HEK293T (cell line): ENCODE results near the gene ENTPD8.

Source experiments
- CTCF ChIA-PET: fragments of 350-600 bp; formaldehyde crosslinking; extraction: SDS; loops from one replicate; lab custom pipeline; 2021; ENCODE audit warnings: antibody characterized with exemption, inconsistent platforms; lab: Yijun Ruan, JAX
- POLR2A ChIA-PET: fragments of 350-600 bp; formaldehyde crosslinking; extraction: SDS; loops from one replicate; lab custom pipeline; 2020; ENCODE audit warnings: antibody characterized with exemption, inconsistent platforms; lab: Yijun Ruan, JAX
- DNase-seq: peaks from one replicate; pipeline ENCODE4 v3.0.0; 2012; ENCODE audit warnings: mixed read lengths; ENCODE audit errors: extremely low spot score
- BHLHE40 ChIP-seq: fragments of 450-650 bp; IDR thresholded peaks from 2 replicates; pipeline ENCODE4 v1.6.1; 2016; ENCODE audit warnings: mild to moderate bottlenecking, moderate library complexity, borderline replicate concordance
- CTBP1 ChIP-seq: fragments of 450-650 bp; IDR thresholded peaks from 2 replicates; pipeline ENCODE4 v1.6.1; 2016; ENCODE audit warnings: borderline replicate concordance
- ELF4 ChIP-seq: fragments of 450-650 bp; IDR thresholded peaks from 2 replicates; pipeline ENCODE4 v1.6.1; 2017; ENCODE audit warnings: antibody characterized with exemption
- FOXA1 ChIP-seq: fragments of 450-650 bp; IDR thresholded peaks from 2 replicates; pipeline ENCODE4 v1.6.1; 2016; ENCODE audit warnings: mild to moderate bottlenecking
- FOXK2 ChIP-seq: fragments of 450-650 bp; IDR thresholded peaks from 2 replicates; pipeline ENCODE4 v1.6.1; 2016; ENCODE audit warnings: mild to moderate bottlenecking
- FOXM1 ChIP-seq: fragments of 450-650 bp; IDR thresholded peaks from 2 replicates; pipeline ENCODE4 v1.6.1; 2017; ENCODE audit warnings: mild to moderate bottlenecking, borderline replicate concordance
- HDGF ChIP-seq: fragments of 450-650 bp; IDR thresholded peaks from 2 replicates; pipeline ENCODE4 v1.6.1; 2017; ENCODE audit warnings: antibody characterized with exemption, borderline replicate concordance
- L3MBTL2 ChIP-seq: fragments of 450-650 bp; conservative IDR thresholded peaks from 2 replicates; pipeline ENCODE4 v1.6.1; 2016; ENCODE audit warnings: mild to moderate bottlenecking
- LEF1 ChIP-seq: fragments of 450-650 bp; IDR thresholded peaks from 2 replicates; pipeline ENCODE4 v1.6.1; 2017; ENCODE audit warnings: mild to moderate bottlenecking, borderline replicate concordance
- NFRKB ChIP-seq: fragments of 450-650 bp; IDR thresholded peaks from 2 replicates; pipeline ENCODE4 v1.6.1; 2016; ENCODE audit warnings: mild to moderate bottlenecking, moderate library complexity
- SP1 ChIP-seq: fragments of 450-650 bp; IDR thresholded peaks from 2 replicates; pipeline ENCODE4 v1.6.1; 2017
- SUZ12 ChIP-seq: fragments of 450-650 bp; IDR thresholded peaks from 2 replicates; pipeline ENCODE4 v1.6.1; 2016; ENCODE audit warnings: mild to moderate bottlenecking
- TARDBP ChIP-seq: fragments of 450-650 bp; IDR thresholded peaks from 2 replicates; pipeline ENCODE4 v1.6.1; 2016
- ZNF384 ChIP-seq: fragments of 450-650 bp; IDR thresholded peaks from 2 replicates; pipeline ENCODE4 v1.6.1; 2016
- TF ChIP-seq, protein P1 (sequence below): fragments of 450-650 bp; IDR thresholded peaks from 2 replicates; pipeline ENCODE4 v1.6.1; 2016

Gene ENTPD8

DNA sequence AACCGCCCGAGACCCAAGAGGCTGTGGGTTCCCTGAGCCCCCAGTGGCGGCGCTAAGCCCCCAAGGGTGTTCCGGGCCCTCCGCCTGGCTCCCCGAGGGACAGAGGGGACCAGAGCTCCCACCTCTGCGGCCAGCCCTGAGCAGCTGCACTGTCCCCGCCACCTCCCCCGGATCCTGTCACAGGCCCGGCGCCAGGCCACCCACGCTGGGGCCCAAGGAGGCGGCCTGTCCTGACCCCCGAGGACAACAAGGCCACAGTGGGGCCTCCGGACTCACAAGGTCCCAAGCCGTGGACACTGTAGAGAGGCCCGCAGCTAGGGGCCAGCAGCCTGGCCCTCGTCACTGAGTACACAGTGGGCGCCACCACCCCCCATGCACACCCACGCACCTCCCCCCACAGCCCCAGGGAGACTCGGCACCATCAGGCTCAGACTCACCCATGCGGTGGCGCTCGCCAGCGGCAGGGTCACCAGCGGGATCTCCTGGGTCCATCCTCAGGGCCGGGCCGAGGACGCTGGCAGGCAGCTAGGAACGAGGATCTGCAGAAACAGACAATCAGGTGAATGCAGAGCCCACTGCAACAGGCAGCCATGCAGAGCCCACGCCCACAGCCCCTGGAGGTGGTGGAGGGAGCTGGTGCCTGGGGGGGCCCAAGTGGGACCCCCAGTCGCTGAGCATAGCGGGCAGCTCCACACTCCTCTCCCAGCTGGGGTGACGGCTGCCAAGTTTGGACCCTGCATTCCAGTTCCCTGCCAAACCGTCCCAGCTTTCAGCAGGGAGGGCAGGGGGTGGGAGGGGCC, 46.1 kb downstream of the ENTPD8 start:
- no peak for DNase-seq
- TF ChIP-seq SUZ12 (no peak), L3MBTL2 (no peak), FOXK2 (no peak), BHLHE40 (no peak), NFRKB (no peak), FOXA1 (no peak), ZNF384 (no peak), FOXM1 (no peak)
- TF ChIP-seq, protein P1, sequence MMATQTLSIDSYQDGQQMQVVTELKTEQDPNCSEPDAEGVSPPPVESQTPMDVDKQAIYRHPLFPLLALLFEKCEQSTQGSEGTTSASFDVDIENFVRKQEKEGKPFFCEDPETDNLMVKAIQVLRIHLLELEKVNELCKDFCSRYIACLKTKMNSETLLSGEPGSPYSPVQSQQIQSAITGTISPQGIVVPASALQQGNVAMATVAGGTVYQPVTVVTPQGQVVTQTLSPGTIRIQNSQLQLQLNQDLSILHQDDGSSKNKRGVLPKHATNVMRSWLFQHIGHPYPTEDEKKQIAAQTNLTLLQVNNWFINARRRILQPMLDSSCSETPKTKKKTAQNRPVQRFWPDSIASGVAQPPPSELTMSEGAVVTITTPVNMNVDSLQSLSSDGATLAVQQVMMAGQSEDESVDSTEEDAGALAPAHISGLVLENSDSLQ, result no peak
- ChIA-PET CTCF (no interaction called here), POLR2A (interaction anchor here (1.6 kb wide), 1 partner anchor 93 kb away, joined by 3 read pairs; the partner anchor contains the start of gene NRARP)

DNA sequence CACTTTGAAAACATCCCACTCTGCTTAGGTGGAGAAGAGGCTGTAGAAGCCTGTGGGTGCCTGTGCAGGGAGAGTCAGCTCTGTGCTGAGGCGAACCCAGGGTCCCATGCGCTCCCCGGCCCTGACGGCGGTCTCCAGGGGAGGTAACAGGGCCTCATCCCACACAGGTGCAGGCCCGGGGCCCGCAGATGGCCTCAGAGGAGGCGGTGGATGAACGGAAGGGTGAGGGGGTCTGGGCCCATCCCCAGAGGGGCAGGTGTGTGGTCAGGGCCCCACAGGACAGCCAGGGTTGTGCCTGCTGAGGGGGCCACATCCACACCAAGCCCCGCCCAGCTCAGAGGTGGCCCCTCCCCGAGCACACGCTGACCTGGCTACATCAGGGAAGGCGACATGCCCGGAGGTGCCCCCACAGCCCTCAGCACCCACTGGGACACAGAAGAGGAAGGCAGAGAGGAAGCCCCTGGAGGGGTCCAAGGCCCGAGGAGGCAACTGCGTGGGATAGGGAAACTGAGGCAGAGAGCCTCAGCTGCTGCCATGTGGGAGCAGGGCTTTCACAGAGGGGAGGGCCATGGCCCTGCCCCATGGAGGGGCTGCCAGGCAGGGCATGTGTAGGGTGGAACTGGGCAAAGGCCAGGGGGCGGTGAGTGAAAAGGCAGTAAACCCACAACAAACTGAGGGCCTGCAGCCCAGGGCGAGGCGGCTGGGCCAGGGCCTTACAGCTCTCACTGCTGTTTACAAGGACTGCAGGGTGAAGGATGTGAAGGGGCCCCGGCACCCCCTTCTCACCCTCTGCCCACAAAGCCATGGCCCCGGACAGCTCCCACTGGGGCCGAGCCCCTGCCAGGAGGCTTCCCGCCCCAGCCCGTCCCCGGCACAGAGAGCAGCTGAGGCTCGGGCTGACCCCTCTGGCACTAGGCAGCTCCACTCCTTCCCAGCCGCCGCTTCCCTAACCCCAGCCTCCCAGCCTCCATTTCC, 47.7 kb downstream of the ENTPD8 start:
- ChIA-PET CTCF (no interaction called here), POLR2A (no interaction called here)
- DNase-seq, result no peak
- TF ChIP-seq SUZ12 (no peak), ZNF384 (no peak), FOXK2 (no peak), TARDBP (no peak), CTBP1 (no peak)
- TF ChIP-seq, protein P1, result no peak

DNA sequence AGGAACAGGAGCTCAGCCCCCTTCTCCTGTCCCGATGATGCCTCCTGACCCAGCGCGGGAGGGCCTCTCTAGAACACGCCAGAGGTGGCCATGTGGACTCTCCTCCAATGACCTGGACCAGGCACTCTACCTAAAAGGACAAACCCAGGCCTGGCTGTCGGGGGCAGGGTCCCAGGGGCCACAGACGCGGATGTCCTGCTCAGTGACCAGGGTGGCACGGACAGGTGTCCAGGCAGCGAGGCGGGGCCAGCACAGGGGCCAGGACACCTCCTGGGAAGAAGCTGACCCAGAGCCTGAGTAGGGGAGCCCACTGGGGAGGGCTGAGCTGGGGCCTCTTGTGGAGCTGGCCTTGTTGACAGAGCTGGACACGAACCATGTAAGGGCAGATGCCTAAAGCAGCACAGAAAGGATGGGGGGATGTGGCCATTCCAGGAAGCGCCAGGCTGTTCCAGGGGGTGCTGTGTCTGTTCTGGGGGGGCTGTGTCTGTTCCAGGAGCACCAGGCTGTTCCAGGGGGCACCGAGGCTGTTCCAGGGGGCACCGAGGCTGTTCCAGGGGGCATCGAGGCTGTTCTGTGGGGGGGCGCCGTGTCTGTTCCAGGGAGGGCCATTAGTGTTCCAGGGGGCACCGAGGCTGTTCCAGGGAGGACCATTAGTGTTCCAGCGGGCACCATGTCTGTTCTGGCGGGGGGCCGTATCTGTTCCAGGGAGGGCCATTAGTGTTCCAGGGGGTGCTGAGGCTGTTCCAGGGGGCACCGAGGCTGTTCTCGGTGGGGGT, 48.7 kb downstream of the ENTPD8 start:
- ChIA-PET POLR2A (interaction anchor here (1.5 kb wide), 1 partner anchor 91 kb away, joined by 6 read pairs; the partner anchor contains the start of gene NRARP), CTCF (interaction anchor here (0.6 kb wide), 1 partner anchor 89 kb away, joined by 3 read pairs; no protein-coding TSS in a partner anchor)
- no peak for TF ChIP-seq SUZ12
- no peak for TF ChIP-seq ELF4
- TF ChIP-seq ZNF384, result no peak
- TF ChIP-seq CTBP1, result no peak
- no peak for DNase-seq

DNA sequence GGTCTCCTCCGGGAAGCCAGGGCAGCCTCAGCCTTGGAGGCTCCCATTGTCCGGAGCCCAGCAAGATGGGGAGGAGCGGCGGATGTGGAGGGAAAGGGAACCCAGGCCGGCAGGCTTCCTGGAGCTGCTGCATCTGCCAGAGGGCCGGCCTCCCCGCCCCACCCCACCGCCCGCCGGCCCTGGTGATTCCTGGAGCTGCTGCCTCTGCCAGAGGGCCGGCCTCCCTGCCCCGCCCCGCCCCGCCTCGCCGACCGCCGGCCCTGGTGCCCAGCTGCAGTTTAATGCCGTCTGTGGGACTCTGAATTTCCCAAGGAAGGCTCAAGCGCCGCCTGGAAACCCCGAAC, 49.8 kb downstream of the ENTPD8 start:
- CTCF ChIA-PET, result interaction anchor here (0.6 kb wide), 1 partner anchor 88 kb away, joined by 3 read pairs; no protein-coding TSS in a partner anchor
- POLR2A ChIA-PET, result interaction anchor here (1.5 kb wide), 1 partner anchor 90 kb away, joined by 6 read pairs; the partner anchor contains the start of gene NRARP
- DNase-seq, result no peak
- no peak for TF ChIP-seq ELF4
- TF ChIP-seq FOXK2, result no peak
- no peak for TF ChIP-seq SP1
- TF ChIP-seq CTBP1, result no peak
- TF ChIP-seq ZNF384, result no peak

DNA sequence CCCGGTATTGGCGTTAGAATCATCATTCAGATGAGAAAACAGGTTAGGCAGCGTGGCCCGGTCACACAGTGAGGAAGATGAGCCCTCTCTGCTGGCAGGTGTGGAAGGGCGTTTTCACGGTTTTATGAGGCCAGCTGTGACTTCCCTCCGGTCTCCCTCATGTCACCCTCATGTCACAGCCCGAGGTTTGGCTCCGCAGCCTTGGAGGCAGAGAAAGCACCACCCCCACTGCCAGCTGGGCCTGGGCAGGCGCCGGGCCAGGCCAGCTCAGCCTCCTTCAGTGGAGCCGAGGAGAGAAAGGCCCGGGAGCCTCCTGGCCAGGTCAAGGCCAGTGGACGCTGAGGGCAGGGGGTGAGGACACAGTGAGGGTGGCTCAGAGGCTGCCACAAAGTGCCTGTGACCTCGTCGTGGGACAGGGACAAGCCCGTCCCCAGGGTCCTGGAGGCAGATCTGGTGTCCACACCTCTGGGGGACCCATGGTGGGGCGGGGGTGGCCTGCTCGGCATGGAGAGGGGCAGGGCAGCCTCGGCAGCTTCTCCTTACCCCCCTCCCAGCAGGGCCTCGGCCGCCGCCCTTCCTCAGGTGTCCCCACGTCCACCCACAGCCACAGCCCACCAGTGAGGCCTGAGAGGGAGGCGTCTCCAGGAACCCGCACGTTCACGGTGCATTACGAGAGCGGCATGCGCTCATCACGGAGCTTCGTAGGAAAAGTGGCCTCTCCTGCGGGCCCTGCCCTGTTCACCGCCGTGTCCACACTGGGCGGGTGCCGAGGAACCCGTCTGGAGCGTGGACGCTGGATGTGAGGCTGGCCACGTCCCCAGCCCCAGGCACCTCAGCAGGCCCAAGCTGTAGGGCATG, 50.4 kb downstream of the ENTPD8 start:
- TF ChIP-seq HDGF (no peak), LEF1 (no peak), ELF4 (no peak), FOXA1 (no peak), CTBP1 (no peak), FOXK2 (no peak), BHLHE40 (no peak), SUZ12 (no peak), TARDBP (no peak)
- TF ChIP-seq, protein P1, result no peak
- ChIA-PET CTCF (no interaction called here), POLR2A (interaction anchor here (1.5 kb wide), 1 partner anchor 89 kb away, joined by 6 read pairs; the partner anchor contains the start of gene NRARP)
- no peak for DNase-seq
